HepG2 (cell line): Measurements from ENCODE around the gene DPP8. TPM values are rescaled to one million over a fixed set of nuclear protein-coding genes. Genes with fewer than 3 reads are reported as not detected.

Experiments used
- ATAC-seq: fragments of 200-7000 bp; cut with Tn5 transposase; 3 replicates; pipeline ENCODE4 v1.9.1; 2020; ENCODE audit warnings: mild to moderate bottlenecking, moderate library complexity
- BruUV-seq: library from RNA; stranded (reverse); fragments of 400-500 nt; replicated peaks from 2 replicates; lab custom pipeline; 2021; lab: Mats Ljungman, UMichigan
- CTCF ChIA-PET: fragments of 300-600 bp; formaldehyde crosslinking; extraction: SDS; loops from one replicate; lab custom pipeline; 2021; ENCODE audit warnings: low total read pairs, inconsistent platforms, low intra/inter-chr PET ratio; lab: Yijun Ruan, JAX
- POLR2A ChIA-PET: fragments of 350-600 bp; sonication (Branson Sonifier 250); formaldehyde crosslinking; loops from one replicate; lab custom pipeline; 2020; ENCODE audit warnings: antibody characterized with exemption, inconsistent platforms; lab: Yijun Ruan, JAX
- DNase-seq: peaks from one replicate; pipeline ENCODE4 v3.0.0-alpha.2; 2015; ENCODE audit warnings: low spot score
- FAIRE-seq: peaks from 3 replicates; lab custom pipeline; 2011; peaks lifted over from hg19 to GRCh38; lab: Jason Lieb, UNC
- H2AFZ ChIP-seq: one replicate; pipeline ENCODE4 v1.6.1; 2011; ENCODE audit warnings: low read length, inconsistent platforms
- H3K27ac ChIP-seq: fragments of 300-600 bp; 3 replicates; pipeline ENCODE4 v1.8.0; 2011; ENCODE audit warnings: mixed run types, mild to moderate bottlenecking, mixed read lengths, low read length, inconsistent platforms; ENCODE audit not compliant: insufficient read depth; ENCODE audit errors: extremely low read length
- H3K27me3 ChIP-seq, 2 experiments: fragments of 200-600 bp in 1 of 2; 2 replicates in 1 of 2; 3 replicates in 1 of 2; pipeline versions ENCODE4 v1.6.0 to v1.8.0; 2011; ENCODE audit warnings: low read length in 2 of 2, mild to moderate bottlenecking in 2 of 2, moderate library complexity in 2 of 2, inconsistent platforms in 1 of 2; ENCODE audit not compliant: insufficient read depth in 2 of 2, control insufficient read depth in 1 of 2
- H3K36me3 ChIP-seq, 2 experiments: fragments of 200-600 bp in 1 of 2; replicated peaks in 1 of 2; 2 replicates in 1 of 2; 3 replicates in 1 of 2; pipeline versions ENCODE4 v1.5.1 to v1.8.0; 2011; ENCODE audit warnings: low read length in 2 of 2, inconsistent platforms in 1 of 2; ENCODE audit not compliant: insufficient read depth in 2 of 2, control insufficient read depth in 1 of 2
- H3K4me1 ChIP-seq: 2 replicates; pipeline ENCODE4 v1.5.1; 2012; ENCODE audit warnings: low read length, inconsistent platforms; ENCODE audit not compliant: insufficient read depth
- H3K4me2 ChIP-seq: 2 replicates; pipeline ENCODE4 v1.6.0; 2011; ENCODE audit warnings: low read depth, low read length, inconsistent platforms
- H3K4me3 ChIP-seq, 3 experiments: fragments of 200-600 bp in 1 of 3; sonication (generic), shearing (Covaris generic) in 1 of 3; replicated peaks in 1 of 3; 2 replicates each; pipeline ENCODE4 v1.5.1; 2011 to 2016; ENCODE audit warnings: low read length in 3 of 3, inconsistent platforms in 2 of 3, low read depth in 2 of 3, mild to moderate bottlenecking in 2 of 3, control low read depth in 1 of 3, mixed read lengths in 1 of 3; ENCODE audit not compliant: insufficient read depth in 1 of 3
- H3K79me2 ChIP-seq: one replicate; pipeline ENCODE4 v1.6.1; 2011; ENCODE audit warnings: low read length, inconsistent platforms; ENCODE audit not compliant: insufficient read depth
- H3K9ac ChIP-seq: 2 replicates; pipeline ENCODE4 v1.6.0; 2011; ENCODE audit warnings: mild to moderate bottlenecking, low read depth, low read length, inconsistent platforms; ENCODE audit not compliant: insufficient read depth
- H3K9me3 ChIP-seq: 2 replicates; pipeline ENCODE4 v1.5.1; 2012; ENCODE audit warnings: mild to moderate bottlenecking, low read length
- H4K20me1 ChIP-seq: 2 replicates; pipeline ENCODE4 v1.6.0; 2011; ENCODE audit warnings: inconsistent platforms, mild to moderate bottlenecking, low read length, moderate library complexity; ENCODE audit not compliant: insufficient read depth
- CBX2 ChIP-seq, 2 experiments: fragments of 200-600 bp in 1 of 2; sonication (generic); formaldehyde crosslinking in 1 of 2; IDR thresholded peaks; 2 replicates each; pipeline versions ENCODE4 v1.7.0 to v1.8.1; 2018 to 2022; ENCODE audit warnings: low read depth in 2 of 2, low read length in 1 of 2, mild to moderate bottlenecking in 1 of 2, missing genetic modification reagents in 1 of 2
- CREBL2 ChIP-seq: sonication (generic); formaldehyde crosslinking; IDR thresholded peaks from 2 replicates; pipeline ENCODE4 v1.8.1; 2023; ENCODE audit warnings: missing genetic modification reagents, mild to moderate bottlenecking, borderline replicate concordance
- DNMT1 ChIP-seq: sonication (generic); formaldehyde crosslinking; IDR thresholded peaks from 2 replicates; pipeline ENCODE4 v1.5.1; 2020; ENCODE audit warnings: mild to moderate bottlenecking, missing genetic modification reagents
- KDM3A ChIP-seq: IDR thresholded peaks from 2 replicates; pipeline ENCODE4 v1.6.1; 2018; ENCODE audit warnings: low read depth, missing compliant biosample characterization
- MAFK ChIP-seq, 2 experiments: IDR thresholded peaks in 1 of 2; conservative IDR thresholded peaks in 1 of 2; 2 replicates each; pipeline ENCODE4 v1.6.1; 2011; ENCODE audit warnings: improper control_type of control experiment in 2 of 2, low read length in 2 of 2
- PRDM15 ChIP-seq: sonication (generic); formaldehyde crosslinking; IDR thresholded peaks from 2 replicates; pipeline ENCODE4 v1.4.0; 2020; ENCODE audit warnings: missing genetic modification reagents
- RAD21 ChIP-seq: fragments of 450-650 bp; formaldehyde crosslinking; IDR thresholded peaks from 2 replicates; pipeline ENCODE4 v1.5.0; 2020; ENCODE audit warnings: mild to moderate bottlenecking
- RFX5 ChIP-seq: IDR thresholded peaks from 2 replicates; pipeline ENCODE4 v1.6.1; 2011; ENCODE audit warnings: low read depth, low read length, improper control_type of control experiment
- RFXAP ChIP-seq: sonication (generic); formaldehyde crosslinking; IDR thresholded peaks from 2 replicates; pipeline ENCODE4 v1.4.0; 2020; ENCODE audit warnings: missing genetic modification reagents, borderline replicate concordance
- RORA ChIP-seq: sonication (generic); formaldehyde crosslinking; IDR thresholded peaks from 2 replicates; pipeline ENCODE4 v1.5.0; 2020; ENCODE audit warnings: mild to moderate bottlenecking, missing genetic modification reagents, moderate library complexity
- SALL1 ChIP-seq: sonication (generic); formaldehyde crosslinking; IDR thresholded peaks from 2 replicates; pipeline ENCODE4 v1.8.0; 2022; ENCODE audit warnings: mild to moderate bottlenecking, missing genetic modification reagents
- ZNF10 ChIP-seq: sonication (generic); formaldehyde crosslinking; IDR thresholded peaks from 2 replicates; pipeline ENCODE4 v1.4.0; 2020; ENCODE audit warnings: mild to moderate bottlenecking, low read depth, missing genetic modification reagents, borderline replicate concordance
- ZNF513 ChIP-seq: sonication (generic); formaldehyde crosslinking; conservative IDR thresholded peaks from 2 replicates; pipeline ENCODE4 v1.5.0; 2020; ENCODE audit warnings: missing genetic modification reagents
- ZNF570 ChIP-seq: sonication (generic); formaldehyde crosslinking; IDR thresholded peaks from 2 replicates; pipeline ENCODE4 v1.4.0; 2020; ENCODE audit warnings: mild to moderate bottlenecking, missing genetic modification reagents, borderline replicate concordance
- ZNF616 ChIP-seq: sonication (generic); formaldehyde crosslinking; IDR thresholded peaks from 2 replicates; pipeline ENCODE4 v1.5.0; 2020; ENCODE audit warnings: low read depth, mild to moderate bottlenecking, missing genetic modification reagents
- ZNF639 ChIP-seq: conservative IDR thresholded peaks from 2 replicates; pipeline ENCODE4 v1.6.1; 2018; ENCODE audit warnings: missing genetic modification reagents
- ZNF775 ChIP-seq: sonication (generic); formaldehyde crosslinking; IDR thresholded peaks from 2 replicates; pipeline ENCODE4 v1.4.0; 2020; ENCODE audit warnings: missing genetic modification reagents, mild to moderate bottlenecking, moderate library complexity, borderline replicate concordance
- WGBS: methylation state at CpG from one replicate; pipeline ENCODE4 v1.1.6; 2017; ENCODE audit warnings: low lambda C conversion rate; 5-methylcytosine and 5-hydroxymethylcytosine counted together
- in situ Hi-C: cut with HindIII; loops from 2 replicates; pipeline ENCODE4 v1.10.0; 2017; ENCODE audit warnings: low pct_unique_long_range_greater_than_20kb; ENCODE audit not compliant: extremely low pct_ligation_motif_present
- intact Hi-C: fragments of 100-400 bp; cut with micrococcal nuclease; formaldehyde crosslinking; loops from one replicate; pipeline ENCODE4 v1.10.0; 2022; ENCODE audit not compliant: unreplicated experiment
- polyA plus RNA-seq, 8 experiments: library from polyadenylated mRNA; depleted of rRNA in 3 of 8; stranded (reverse) in 7 of 8; unstranded in 1 of 8; fragments of >200 nt; fragmentation: Illumina TruSeq in 4 of 8; extraction: Trizol in 4 of 8; gene quantifications; 2 replicates each; pipeline versions ENCODE4 v1.2.1 to v1.2.3, GENCODE V29; 2011 to 2016; ENCODE audit warnings: low read depth in 4 of 8, missing spikeins in 1 of 8, mixed read lengths in 1 of 8; ENCODE audit not compliant: insufficient read depth in 1 of 8
- total RNA-seq, 5 experiments: library from RNA; depleted of rRNA; stranded (reverse); fragments of >200 nt; fragmentation: Illumina TruSeq; extraction: Trizol; gene quantifications; 2 replicates each; pipeline ENCODE4 v1.2.3, GENCODE V29; 2016; ENCODE audit warnings: low read depth in 1 of 5

DPP8 gene
- total and polyA plus RNA-seq, 2 of the 13 experiments (the other 11 are each of a cell fraction or from before 2014, with no cell fraction given) = 18.0 to 26.3 TPM

GRCh38 chr15:65540314-65540713 lies 22.8 kb upstream of the DPP8 start:
- intact Hi-C loops = no loop called here
- H3K4me3 ChIP-seq = no peak overlapping the region
- no peak overlapping the region for H3K27ac ChIP-seq
- ATAC-seq (no peak), DNase-seq (no peak), FAIRE-seq (no peak)
- in situ Hi-C loops = no loop called here
- peaks cover 87% of the 10 kb centered on the region for H3K79me2 ChIP-seq
- H3K4me1 ChIP-seq = peaks cover 7% of the 10 kb centered on the region
- H3K9ac ChIP-seq = no peak overlapping the region
- no peak overlapping the region for H3K4me2 ChIP-seq
- POLR2A ChIA-PET = no interaction called here
- H3K36me3 ChIP-seq = peaks cover 0 to 4% of the 10 kb centered on the region in 2 experiments; a peak in 2 of 5 replicates
- H4K20me1 ChIP-seq = peaks cover 2% of the 10 kb centered on the region; the same call in 1 of the 2 replicates
- no peaks in the 10 kb centered on the region for H3K9me3 ChIP-seq
- no TSS peak for BruUV-seq
- no peaks in the 10 kb centered on the region for H3K27me3 ChIP-seq
- CTCF ChIA-PET = no interaction called here
- WGBS = 81% methylated on average over 1 of the region's 1 CpG
- no peak overlapping the region for H2AFZ ChIP-seq
- TF ChIP-seq CREBL2 (no peak), MAFK (conservative IDR thresholded peaks at IDR 0.05 in 1 of 2, IDR thresholded peaks at IDR 0.05 in 1 of 2; ENCODE audit: low read length in 2 of 2) (no peak), ZNF639 (CRISPR knock-in tag) (no peak), RFXAP (CRISPR knock-in tag) (no peak), ZNF570 (no peak), SALL1 (no peak), RORA (CRISPR knock-in tag) (no peak), CBX2 (IDR thresholded peaks at IDR 0.05; ENCODE audit: low read depth, low read length) (no peak), CBX2 (CRISPR knock-in tag; IDR thresholded peaks at IDR 0.05; ENCODE audit: low read depth) (no peak), KDM3A (CRISPR knock-in tag) (no peak), RAD21 (CRISPR knock-in tag) (no peak), ZNF10 (CRISPR knock-in tag) (no peak), ZNF513 (no peak), ZNF616 (CRISPR knock-in tag) (no peak), DNMT1 (CRISPR knock-in tag) (no peak), RFX5 (no peak), PRDM15 (no peak), ZNF775 (no peak)
